HG03521 (cell line): ENCODE results near the gene UTP11.

Source experiments
- ATAC-seq: cut with Tn5 transposase; IDR thresholded peaks from one replicate; pipeline ENCODE4 v1.9.1; 2021; ENCODE audit warnings: mild to moderate bottlenecking, moderate library complexity; ENCODE audit not compliant: unreplicated experiment

Gene UTP11

DNA sequence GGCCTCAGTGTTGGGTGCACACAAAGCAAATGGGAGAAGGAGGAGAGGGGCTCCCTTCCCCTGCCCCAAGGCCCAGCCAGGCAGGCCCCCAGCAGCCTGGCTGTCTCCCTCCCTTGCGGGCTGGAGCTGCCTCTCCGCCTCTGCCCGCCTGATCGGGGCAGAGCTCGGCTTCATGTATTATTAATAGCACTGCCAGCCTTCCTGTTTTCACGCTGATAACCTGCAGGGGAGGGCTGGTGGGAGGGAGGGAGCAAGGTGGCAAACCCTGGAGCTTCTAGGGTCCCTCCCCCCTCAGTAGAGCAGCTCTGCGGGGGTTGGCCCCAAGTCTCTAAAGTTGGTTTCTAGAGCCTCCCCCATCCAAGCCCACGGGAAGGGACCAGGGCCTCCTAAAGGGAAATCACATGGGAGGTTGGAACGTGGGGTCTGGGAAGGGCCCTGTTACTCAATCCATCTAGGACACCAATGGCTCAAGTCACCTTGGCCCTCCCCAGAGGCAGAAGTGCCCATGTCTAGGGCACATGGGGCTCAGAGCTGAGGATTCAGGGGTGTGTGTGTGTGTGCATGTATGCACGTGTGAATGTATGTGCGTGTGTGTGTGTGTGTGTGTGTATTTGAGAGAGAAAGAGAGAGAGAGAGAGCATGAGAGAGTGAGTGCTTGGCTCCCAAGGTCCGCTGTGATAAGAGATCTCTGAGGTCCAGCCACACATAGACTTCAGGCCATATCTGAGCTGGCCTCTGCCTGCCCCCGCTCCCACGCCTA lies 55.9 kb downstream of the UTP11 start:
- no peak for ATAC-seq

DNA sequence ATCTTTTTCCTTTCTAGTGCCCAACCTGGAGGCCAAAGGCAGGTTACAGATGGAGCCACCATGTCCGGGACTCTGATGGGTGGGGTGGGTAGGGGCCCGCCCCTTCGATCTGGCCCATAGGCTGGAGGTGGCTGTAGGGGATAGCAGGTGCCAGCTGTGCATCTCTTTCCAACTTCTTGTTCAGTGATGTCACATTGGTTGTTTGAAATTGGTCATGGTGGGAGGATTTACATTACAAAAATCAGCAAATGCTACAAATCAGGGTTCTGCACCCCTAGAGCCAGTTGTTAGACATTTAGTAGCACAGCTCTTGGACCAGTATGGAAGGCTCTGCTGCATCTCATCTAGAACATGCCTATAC lies 56.4 kb downstream of the UTP11 start:
- no peak for ATAC-seq

DNA sequence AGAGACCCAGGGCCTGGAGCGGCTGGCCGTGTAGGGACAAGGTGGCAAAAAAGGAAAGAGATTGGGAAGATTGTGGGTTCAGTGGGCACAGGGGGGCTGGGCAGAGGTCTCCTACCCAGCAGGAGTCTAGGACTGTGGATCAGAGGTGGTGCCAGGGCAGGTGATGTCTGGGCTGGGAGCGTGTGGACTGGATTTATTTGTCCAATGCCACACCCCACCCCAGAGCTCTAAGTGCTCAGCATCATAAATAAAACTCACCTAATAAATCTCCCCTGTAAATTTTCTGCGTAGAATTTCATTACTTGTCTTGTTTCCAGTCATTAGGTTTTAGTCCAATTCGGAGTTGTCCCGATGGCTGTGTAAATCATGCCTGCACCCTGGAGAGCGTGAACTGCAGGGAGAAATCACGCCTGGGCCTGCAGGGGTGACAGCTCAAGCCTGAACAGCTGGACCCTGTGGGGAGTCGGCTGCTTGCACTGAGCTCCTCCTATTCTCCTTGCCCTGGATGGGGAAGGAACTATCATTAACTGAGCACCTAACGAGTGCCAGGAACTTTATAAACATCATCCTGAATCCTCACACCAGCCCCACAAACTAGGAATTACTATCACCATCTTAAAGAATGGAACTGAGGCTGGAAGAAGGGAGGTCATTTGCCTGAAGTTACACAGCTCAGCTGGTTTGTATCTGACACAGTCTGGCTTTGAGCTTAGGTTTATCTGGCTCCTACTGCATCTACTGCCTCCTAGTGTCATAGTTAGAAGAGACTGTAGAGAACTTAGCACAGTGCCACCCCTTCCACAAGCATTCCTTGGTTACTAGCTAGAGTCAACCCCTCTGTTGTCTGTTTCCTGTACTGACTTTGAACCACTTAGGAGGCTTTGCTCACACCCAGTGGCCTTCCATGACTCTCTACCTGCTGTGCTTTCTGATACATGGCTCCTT lies 59.0 kb downstream of the UTP11 start:
- no peak for ATAC-seq

DNA sequence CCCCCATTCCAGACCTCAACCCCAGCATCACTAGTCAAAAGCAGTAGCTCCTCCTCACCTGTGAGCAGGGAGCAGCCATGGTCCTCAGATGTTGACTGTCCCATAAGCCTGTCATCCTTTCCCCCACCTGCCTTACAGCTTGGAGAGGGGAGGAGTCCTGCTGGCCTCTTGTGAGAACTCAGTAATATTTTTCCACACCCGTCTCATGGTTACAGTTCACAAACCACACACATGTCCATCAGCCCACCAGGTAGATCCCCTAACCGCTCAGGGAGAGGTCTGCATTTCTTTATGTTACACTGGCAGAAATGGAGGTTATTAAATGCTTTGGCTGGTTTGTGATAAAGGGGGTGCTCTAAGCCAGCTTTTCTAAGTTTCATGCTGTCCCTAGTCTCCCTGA lies 60.3 kb downstream of the UTP11 start:
- no peak for ATAC-seq

DNA sequence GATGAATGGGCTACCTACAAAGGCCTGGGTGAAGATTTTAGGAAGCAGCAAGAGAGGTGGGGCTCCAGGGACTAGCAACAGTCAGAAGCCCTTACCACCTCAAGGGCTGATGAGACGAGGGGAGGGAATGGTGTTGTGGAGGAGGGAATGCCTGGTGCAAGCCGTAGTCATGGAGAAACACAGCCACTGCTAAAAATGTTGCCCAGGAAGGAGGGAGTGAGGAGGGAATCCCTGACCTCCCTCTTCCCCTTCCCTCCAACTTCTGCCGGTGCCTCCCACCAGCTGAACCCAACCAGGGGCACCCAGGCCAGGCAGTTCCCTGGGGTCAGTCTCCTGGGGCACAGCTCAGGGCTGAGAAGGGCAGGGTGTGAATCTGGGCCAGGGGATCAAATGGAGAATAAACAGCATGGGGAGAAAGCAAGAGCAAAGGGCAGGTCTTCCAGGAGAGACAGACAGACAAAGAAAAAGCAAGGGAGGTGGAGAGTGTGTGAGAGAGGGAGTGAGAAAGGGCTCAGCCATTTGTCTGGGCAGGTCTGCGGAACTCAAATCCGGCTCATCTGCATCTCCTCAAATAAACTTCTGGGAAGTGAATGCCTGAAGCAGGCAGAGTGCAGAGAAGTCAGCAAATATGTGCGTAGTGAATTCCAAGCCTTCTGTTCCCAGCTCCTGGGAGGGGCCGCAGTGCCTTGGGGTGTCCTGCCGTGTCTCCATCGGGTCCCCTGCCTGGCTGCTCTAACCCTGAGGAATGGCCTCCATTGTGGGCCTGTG lies 61.2 kb downstream of the UTP11 start:
- ATAC-seq = no peak

DNA sequence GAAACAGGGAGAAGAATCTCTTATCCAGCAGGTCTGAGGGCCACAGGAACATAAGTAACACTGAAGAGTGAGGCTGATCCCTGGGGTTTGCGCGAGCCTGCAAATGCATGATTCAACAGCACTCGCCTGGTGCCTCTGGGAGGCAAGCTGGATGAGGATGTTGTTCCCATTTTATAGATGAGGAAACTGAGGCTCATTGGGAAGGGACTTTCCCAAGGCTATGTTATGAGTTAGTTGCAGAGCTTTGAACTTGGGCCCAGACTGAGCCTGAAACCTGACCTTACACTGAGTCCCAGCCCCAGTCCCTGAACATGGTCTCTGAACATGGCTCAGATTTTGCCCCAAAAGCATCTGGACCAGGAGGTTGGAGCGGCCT lies 61.8 kb downstream of the UTP11 start:
- ATAC-seq = no peak
